ENCODE measurements around the gene SULT1B1.

The SULT1B1 gene

GRCh38 chr4:69726971-69727370, 33.4 kb downstream of the SULT1B1 start:
- Histone ChIP-seq H3K9ac (ENCODE audit: low read length) (peak overlapping the region; percentile 78), H3K4me1 (ENCODE audit: control insufficient read depth, insufficient read depth, low read length) (peaks cover 37% of the 10 kb centered on the region), H3K4me3 (ENCODE audit: low read length) (peak overlapping the region; percentile 52), H3K36me3 (ENCODE audit: control insufficient read depth, insufficient read depth, low read length, severe bottlenecking) (no peaks in the 10 kb centered on the region), H3K27me3 (replicated peaks; ENCODE audit: control insufficient read depth, insufficient read depth, low read length) (no peaks in the 10 kb centered on the region), H3K9me3 (ENCODE audit: control insufficient read depth, low read length) (no peaks in the 10 kb centered on the region)
- DNase-seq (ENCODE audit: low read depth): no peak

GRCh38 chr4:69718396-69719271, 41.8 kb downstream of the SULT1B1 start:
- H3K4me1 ChIP-seq (ENCODE audit: control insufficient read depth, insufficient read depth, low read length): peaks cover 16% of the 10 kb centered on the region
- H3K4me3 ChIP-seq (ENCODE audit: low read length): no peak overlapping the region
- H3K9ac ChIP-seq (ENCODE audit: low read length): no peak overlapping the region
- H3K36me3 ChIP-seq (ENCODE audit: control insufficient read depth, insufficient read depth, low read length, severe bottlenecking): no peaks in the 10 kb centered on the region
- H3K9me3 ChIP-seq (ENCODE audit: control insufficient read depth, low read length): no peaks in the 10 kb centered on the region
- H3K27me3 ChIP-seq (replicated peaks; ENCODE audit: control insufficient read depth, insufficient read depth, low read length): no peaks in the 10 kb centered on the region
- DNase-seq (ENCODE audit: low read depth): peak; percentile 49

- no peaks in the 10 kb centered on the region for H3K27me3 ChIP-seq (replicated peaks; ENCODE audit: control insufficient read depth, insufficient read depth, low read length)
- H3K4me1 ChIP-seq (ENCODE audit: control insufficient read depth, insufficient read depth, low read length): peaks cover 22% of the 10 kb centered on the region
- H3K36me3 ChIP-seq (ENCODE audit: control insufficient read depth, insufficient read depth, low read length, severe bottlenecking): no peaks in the 10 kb centered on the region
- no peak overlapping the region for H3K9ac ChIP-seq (ENCODE audit: low read length)
- no peak for DNase-seq (ENCODE audit: low read depth)
- H3K9me3 ChIP-seq (ENCODE audit: control insufficient read depth, low read length): no peaks in the 10 kb centered on the region
- H3K4me3 ChIP-seq (ENCODE audit: low read length): no peak overlapping the region
These were observed 42.6 kb downstream of the SULT1B1 start for GRCh38 chr4:69717778-69718177.

DNA sequence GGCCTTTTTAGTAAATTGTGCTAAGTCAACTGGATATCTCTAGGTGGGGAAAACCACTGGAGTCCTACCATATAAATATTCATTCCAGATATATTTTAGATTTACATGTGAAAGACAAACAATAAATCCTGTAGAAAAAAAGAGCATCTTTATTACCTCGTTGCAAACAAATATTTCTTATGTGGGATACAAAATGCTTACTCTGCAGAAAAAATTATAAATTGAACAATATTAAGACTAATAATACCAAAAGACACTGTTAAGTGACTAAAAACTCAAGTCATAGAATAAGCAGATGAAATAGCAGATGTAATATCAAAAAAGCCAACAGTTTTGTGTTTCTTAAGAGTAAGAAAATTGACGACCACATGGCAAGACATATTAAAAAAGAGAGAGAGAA, 43.8 kb downstream of the SULT1B1 start:
- H3K9ac ChIP-seq (ENCODE audit: low read length): no peak overlapping the region
- no peaks in the 10 kb centered on the region for H3K9me3 ChIP-seq (ENCODE audit: control insufficient read depth, low read length)
- H3K36me3 ChIP-seq (ENCODE audit: control insufficient read depth, insufficient read depth, low read length, severe bottlenecking): no peaks in the 10 kb centered on the region
- no peaks in the 10 kb centered on the region for H3K27me3 ChIP-seq (replicated peaks; ENCODE audit: control insufficient read depth, insufficient read depth, low read length)
- H3K4me3 ChIP-seq (ENCODE audit: low read length): no peak overlapping the region
- DNase-seq (ENCODE audit: low read depth): no peak
- H3K4me1 ChIP-seq (ENCODE audit: control insufficient read depth, insufficient read depth, low read length): peaks cover 22% of the 10 kb centered on the region

GRCh38 chr4:69714086-69714485, 46.3 kb downstream of the SULT1B1 start:
- DNase-seq (ENCODE audit: low read depth): no peak
- Histone ChIP-seq H3K36me3 (ENCODE audit: control insufficient read depth, insufficient read depth, low read length, severe bottlenecking) (no peaks in the 10 kb centered on the region), H3K4me1 (ENCODE audit: control insufficient read depth, insufficient read depth, low read length) (peaks cover 22% of the 10 kb centered on the region), H3K9ac (ENCODE audit: low read length) (peak overlapping the region; percentile 48), H3K9me3 (ENCODE audit: control insufficient read depth, low read length) (no peaks in the 10 kb centered on the region), H3K4me3 (ENCODE audit: low read length) (no peak overlapping the region), H3K27me3 (replicated peaks; ENCODE audit: control insufficient read depth, insufficient read depth, low read length) (no peaks in the 10 kb centered on the region)

DNA sequence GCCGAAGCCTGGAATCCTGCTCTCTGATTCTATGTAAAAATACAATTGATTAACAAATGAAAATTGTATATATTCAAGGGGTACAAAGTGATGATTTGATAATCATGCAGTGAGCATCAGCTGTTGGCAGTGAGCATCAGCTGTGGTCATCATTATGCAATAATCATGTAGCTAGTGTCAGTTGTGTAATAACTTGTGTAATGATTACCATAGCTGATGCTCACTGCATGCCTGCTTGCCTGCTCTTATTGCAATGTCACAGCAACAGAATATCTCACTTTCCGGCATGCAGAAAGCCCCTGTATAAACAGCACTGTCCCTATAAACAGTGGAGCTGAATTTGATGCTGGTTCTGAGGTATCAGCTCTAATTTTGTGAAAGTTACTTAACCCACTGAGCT, 46.8 kb downstream of the SULT1B1 start:
- Histone ChIP-seq H3K4me1 (ENCODE audit: control insufficient read depth, insufficient read depth, low read length) (peaks cover 19% of the 10 kb centered on the region), H3K36me3 (ENCODE audit: control insufficient read depth, insufficient read depth, low read length, severe bottlenecking) (no peaks in the 10 kb centered on the region), H3K4me3 (ENCODE audit: low read length) (no peak overlapping the region), H3K27me3 (replicated peaks; ENCODE audit: control insufficient read depth, insufficient read depth, low read length) (no peaks in the 10 kb centered on the region), H3K9ac (ENCODE audit: low read length) (peak overlapping the region; percentile 48), H3K9me3 (ENCODE audit: control insufficient read depth, low read length) (no peaks in the 10 kb centered on the region)
- peak; percentile 73 for DNase-seq (ENCODE audit: low read depth)

DNA sequence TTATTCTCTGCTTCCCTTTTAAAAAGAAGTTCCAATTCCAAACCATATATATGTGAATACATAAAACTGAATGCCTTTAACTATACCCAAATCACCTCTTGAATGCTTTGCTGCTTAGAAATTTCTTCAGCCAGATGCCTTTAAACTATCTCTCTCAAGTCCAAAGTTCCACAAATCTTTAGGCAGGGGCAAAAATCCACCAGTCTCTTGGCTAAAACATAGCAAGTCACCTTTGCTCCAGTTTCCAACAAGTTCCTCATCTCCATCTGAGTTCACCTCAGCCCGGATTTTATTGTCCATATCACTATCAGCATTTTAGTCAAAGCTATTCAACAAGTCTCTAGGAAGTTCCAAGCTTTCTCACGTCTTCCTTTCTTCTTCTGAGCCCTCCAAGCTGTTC, 49.8 kb downstream of the SULT1B1 start:
- Histone ChIP-seq H3K4me1 (ENCODE audit: control insufficient read depth, insufficient read depth, low read length) (peaks cover 17% of the 10 kb centered on the region), H3K9me3 (ENCODE audit: control insufficient read depth, low read length) (no peaks in the 10 kb centered on the region), H3K36me3 (ENCODE audit: control insufficient read depth, insufficient read depth, low read length, severe bottlenecking) (no peaks in the 10 kb centered on the region), H3K4me3 (ENCODE audit: low read length) (no peak overlapping the region), H3K9ac (ENCODE audit: low read length) (no peak overlapping the region), H3K27me3 (replicated peaks; ENCODE audit: control insufficient read depth, insufficient read depth, low read length) (no peaks in the 10 kb centered on the region)
- no peak for DNase-seq (ENCODE audit: low read depth)

DNA sequence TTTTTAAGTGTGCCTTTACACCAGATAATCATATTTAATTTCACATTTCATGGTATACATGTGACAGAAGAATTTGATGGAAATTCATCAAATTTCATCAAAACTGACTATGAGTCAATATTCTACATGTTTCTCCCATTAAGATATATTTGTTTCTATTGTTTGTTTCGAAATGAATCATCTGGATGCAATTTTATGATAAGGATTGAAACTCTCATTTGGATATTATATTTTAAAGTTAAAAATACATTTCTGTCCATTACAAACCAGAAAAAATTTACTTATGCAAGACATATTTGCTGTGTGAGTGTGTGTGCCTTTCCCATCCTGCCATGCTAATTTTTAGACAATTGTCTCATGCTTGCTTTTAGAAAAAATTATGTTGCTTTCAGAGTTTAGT, 52.2 kb downstream of the SULT1B1 start:
- Histone ChIP-seq H3K27me3 (replicated peaks; ENCODE audit: control insufficient read depth, insufficient read depth, low read length) (no peaks in the 10 kb centered on the region), H3K9me3 (ENCODE audit: control insufficient read depth, low read length) (no peaks in the 10 kb centered on the region), H3K4me3 (ENCODE audit: low read length) (no peak overlapping the region), H3K9ac (ENCODE audit: low read length) (no peak overlapping the region), H3K4me1 (ENCODE audit: control insufficient read depth, insufficient read depth, low read length) (peaks cover 7% of the 10 kb centered on the region), H3K36me3 (ENCODE audit: control insufficient read depth, insufficient read depth, low read length, severe bottlenecking) (no peaks in the 10 kb centered on the region)
- peak; percentile 80 for DNase-seq (ENCODE audit: low read depth)

DNA sequence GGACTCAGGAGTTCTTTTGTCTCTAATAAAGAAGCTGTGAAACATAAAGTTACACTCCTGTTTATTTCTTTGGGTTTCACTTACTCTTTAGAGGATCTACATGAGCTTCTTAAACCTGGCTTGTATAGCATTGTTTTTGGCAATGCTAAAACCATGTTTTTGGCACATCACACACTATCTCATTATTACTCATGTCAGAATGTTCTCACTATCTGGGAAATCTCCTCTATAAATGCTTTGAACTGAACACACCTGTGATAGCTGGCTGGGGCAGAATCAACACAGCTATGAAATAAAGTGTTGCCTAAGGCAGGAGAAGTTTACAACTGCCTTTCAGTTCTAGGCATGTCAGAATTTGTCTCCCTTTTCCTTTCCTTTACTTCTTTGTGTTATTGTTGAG, 52.6 kb downstream of the SULT1B1 start:
- Histone ChIP-seq H3K9me3 (ENCODE audit: control insufficient read depth, low read length) (no peaks in the 10 kb centered on the region), H3K4me3 (ENCODE audit: low read length) (no peak overlapping the region), H3K4me1 (ENCODE audit: control insufficient read depth, insufficient read depth, low read length) (peaks cover 4% of the 10 kb centered on the region), H3K36me3 (ENCODE audit: control insufficient read depth, insufficient read depth, low read length, severe bottlenecking) (no peaks in the 10 kb centered on the region), H3K9ac (ENCODE audit: low read length) (no peak overlapping the region), H3K27me3 (replicated peaks; ENCODE audit: control insufficient read depth, insufficient read depth, low read length) (no peaks in the 10 kb centered on the region)
- DNase-seq (ENCODE audit: low read depth): no peak

- H3K9me3 ChIP-seq (ENCODE audit: control insufficient read depth, low read length): peaks cover 14% of the 10 kb centered on the region
- no peaks in the 10 kb centered on the region for H3K36me3 ChIP-seq (ENCODE audit: control insufficient read depth, insufficient read depth, low read length, severe bottlenecking)
- H3K27me3 ChIP-seq (replicated peaks; ENCODE audit: control insufficient read depth, insufficient read depth, low read length): no peaks in the 10 kb centered on the region
- peak; percentile 15 for DNase-seq (ENCODE audit: low read depth)
- no peak overlapping the region for H3K4me3 ChIP-seq (ENCODE audit: low read length)
- H3K9ac ChIP-seq (ENCODE audit: low read length): no peak overlapping the region
- H3K4me1 ChIP-seq (ENCODE audit: control insufficient read depth, insufficient read depth, low read length): no peaks in the 10 kb centered on the region
These were observed 58.2 kb downstream of the SULT1B1 start for GRCh38 chr4:69702201-69702600.

GRCh38 chr4:69701696-69702095, 58.7 kb downstream of the SULT1B1 start:
- no peaks in the 10 kb centered on the region for H3K36me3 ChIP-seq (ENCODE audit: control insufficient read depth, insufficient read depth, low read length, severe bottlenecking)
- H3K9me3 ChIP-seq (ENCODE audit: control insufficient read depth, low read length): peaks cover 14% of the 10 kb centered on the region
- no peak overlapping the region for H3K4me3 ChIP-seq (ENCODE audit: low read length)
- no peak for DNase-seq (ENCODE audit: low read depth)
- no peaks in the 10 kb centered on the region for H3K4me1 ChIP-seq (ENCODE audit: control insufficient read depth, insufficient read depth, low read length)
- no peaks in the 10 kb centered on the region for H3K27me3 ChIP-seq (replicated peaks; ENCODE audit: control insufficient read depth, insufficient read depth, low read length)
- no peak overlapping the region for H3K9ac ChIP-seq (ENCODE audit: low read length)
